Calu3 (cell line): ENCODE results near the gene PARD3. TPM values are rescaled to one million over a fixed set of nuclear protein-coding genes. Genes with fewer than 3 reads are reported as not detected.

Experiments used
- BruUV-seq: library from RNA; stranded (reverse); fragments of 400-500 nt; replicated peaks from 2 replicates; lab custom pipeline; 2021; lab: Mats Ljungman, UMichigan
- CTCF ChIA-PET: fragments of 300-600 bp; sonication (Branson Sonifier 250); formaldehyde crosslinking; loops from one replicate; lab custom pipeline; 2022; ENCODE audit warnings: antibody characterized with exemption; lab: Charles Lee
- DNase-seq: peaks from one replicate; pipeline ENCODE4 v3.0.0; 2022
- H3K27ac Mint-ChIP-seq: one replicate; pipeline ENCODE4 v1.8.0; 2022; ENCODE audit warnings: mixed read lengths; ENCODE audit not compliant: unreplicated experiment
- H3K27me3 Mint-ChIP-seq: one replicate; pipeline ENCODE4 v1.8.0; 2022; ENCODE audit warnings: mixed read lengths; ENCODE audit not compliant: unreplicated experiment
- H3K36me3 Mint-ChIP-seq: one replicate; pipeline ENCODE4 v1.8.0; 2022; ENCODE audit warnings: mild to moderate bottlenecking, moderate library complexity, mixed read lengths; ENCODE audit not compliant: insufficient read depth, unreplicated experiment
- H3K4me1 Mint-ChIP-seq: one replicate; pipeline ENCODE4 v1.8.0; 2022; ENCODE audit warnings: mild to moderate bottlenecking, low read depth, mixed read lengths; ENCODE audit not compliant: unreplicated experiment
- H3K4me3 Mint-ChIP-seq: one replicate; pipeline ENCODE4 v1.8.0; 2022; ENCODE audit warnings: mild to moderate bottlenecking, low read depth, moderate library complexity, mixed read lengths; ENCODE audit not compliant: unreplicated experiment
- H3K9me3 Mint-ChIP-seq: one replicate; pipeline ENCODE4 v1.8.0; 2022; ENCODE audit warnings: low read depth, mixed read lengths; ENCODE audit not compliant: unreplicated experiment
- intact Hi-C: fragments of 100-400 bp; cut with micrococcal nuclease; formaldehyde crosslinking; loops from one replicate; pipeline ENCODE4 v1.10.0; 2022; ENCODE audit not compliant: unreplicated experiment
- total RNA-seq: library from RNA; stranded (reverse); gene quantifications from 2 replicates; pipeline ENCODE4 v1.2.3, GENCODE V29; 2022
- TF ChIP-seq, protein P1 (sequence below): fragments of 200-600 bp; IDR thresholded peaks from one replicate; pipeline ENCODE4 v1.8.0; 2022; ENCODE audit warnings: antibody characterized with exemption; ENCODE audit not compliant: unreplicated experiment

The PARD3 gene
- total RNA-seq, 1 experiment from 2014 or later: 62.4 TPM

DNA sequence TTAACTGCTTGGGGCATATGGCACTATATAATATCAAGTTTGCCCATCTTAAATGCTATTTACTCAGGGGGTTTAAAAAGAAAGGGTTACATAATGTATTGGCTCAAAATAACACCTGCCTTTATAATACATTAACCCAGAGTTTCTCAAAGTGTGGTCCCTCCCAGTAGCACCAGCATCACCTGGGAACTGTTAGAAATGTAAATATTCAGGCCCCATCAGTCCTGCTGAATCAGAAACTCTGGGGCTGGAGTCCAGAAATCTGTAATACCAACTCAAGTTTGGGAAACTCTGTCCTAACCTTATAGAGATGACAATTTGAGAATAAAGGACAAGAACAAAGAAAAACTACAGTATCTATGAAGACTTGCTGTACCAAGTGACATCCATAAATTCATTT is 270.7 kb downstream of the PARD3 start:
- no peak for DNase-seq
- no peak overlapping the region for H3K4me3 Mint-ChIP-seq
- no TSS peak for BruUV-seq
- CTCF ChIA-PET: no interaction called here
- no peak overlapping the region for H3K27ac Mint-ChIP-seq
- no peaks in the 10 kb centered on the region for H3K9me3 Mint-ChIP-seq
- intact Hi-C loops: no loop called here
- no peaks in the 10 kb centered on the region for H3K36me3 Mint-ChIP-seq
- TF ChIP-seq, protein P1, sequence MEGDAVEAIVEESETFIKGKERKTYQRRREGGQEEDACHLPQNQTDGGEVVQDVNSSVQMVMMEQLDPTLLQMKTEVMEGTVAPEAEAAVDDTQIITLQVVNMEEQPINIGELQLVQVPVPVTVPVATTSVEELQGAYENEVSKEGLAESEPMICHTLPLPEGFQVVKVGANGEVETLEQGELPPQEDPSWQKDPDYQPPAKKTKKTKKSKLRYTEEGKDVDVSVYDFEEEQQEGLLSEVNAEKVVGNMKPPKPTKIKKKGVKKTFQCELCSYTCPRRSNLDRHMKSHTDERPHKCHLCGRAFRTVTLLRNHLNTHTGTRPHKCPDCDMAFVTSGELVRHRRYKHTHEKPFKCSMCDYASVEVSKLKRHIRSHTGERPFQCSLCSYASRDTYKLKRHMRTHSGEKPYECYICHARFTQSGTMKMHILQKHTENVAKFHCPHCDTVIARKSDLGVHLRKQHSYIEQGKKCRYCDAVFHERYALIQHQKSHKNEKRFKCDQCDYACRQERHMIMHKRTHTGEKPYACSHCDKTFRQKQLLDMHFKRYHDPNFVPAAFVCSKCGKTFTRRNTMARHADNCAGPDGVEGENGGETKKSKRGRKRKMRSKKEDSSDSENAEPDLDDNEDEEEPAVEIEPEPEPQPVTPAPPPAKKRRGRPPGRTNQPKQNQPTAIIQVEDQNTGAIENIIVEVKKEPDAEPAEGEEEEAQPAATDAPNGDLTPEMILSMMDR: no peak
- no peaks in the 10 kb centered on the region for H3K27me3 Mint-ChIP-seq
- H3K4me1 Mint-ChIP-seq: peaks cover 8% of the 10 kb centered on the region

DNA sequence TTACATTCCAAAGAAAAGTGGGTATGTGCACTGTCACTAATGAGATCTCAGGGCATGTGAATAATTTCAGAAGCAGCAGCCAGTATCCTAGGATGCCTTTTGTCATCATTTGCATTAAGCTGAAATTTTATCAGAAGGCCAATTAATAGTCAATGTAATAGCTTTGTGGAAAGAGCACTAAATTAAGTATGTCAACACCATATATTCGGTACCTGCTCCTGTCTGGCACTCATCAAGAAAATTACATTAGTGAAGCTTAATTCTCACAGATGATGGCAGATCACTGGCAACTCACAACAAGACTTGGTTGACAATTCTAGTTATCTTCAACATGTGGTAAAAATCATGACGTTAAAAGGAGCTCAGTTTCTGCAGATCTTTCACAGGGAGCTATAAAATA is 271.4 kb downstream of the PARD3 start:
- CTCF ChIA-PET: no interaction called here

DNA sequence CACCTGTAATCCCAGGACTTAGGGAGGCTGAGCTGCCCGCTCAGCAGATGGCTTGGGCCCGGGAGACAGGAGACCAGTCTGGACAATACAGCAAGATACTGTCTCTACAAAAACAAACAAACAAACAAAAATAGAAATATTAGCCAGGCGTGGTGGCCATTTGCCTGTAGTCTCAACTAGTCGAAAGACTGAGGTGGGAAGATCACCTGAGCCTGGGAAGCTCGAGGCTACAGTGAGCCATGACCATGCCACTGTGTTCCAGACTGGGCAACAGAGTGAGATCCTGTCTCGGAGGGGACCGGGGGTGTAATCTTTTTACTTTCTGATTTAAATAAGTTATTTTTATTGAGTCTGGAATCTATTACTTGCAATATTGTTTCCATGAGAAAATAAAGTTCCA is 274.6 kb downstream of the PARD3 start:
- no peaks in the 10 kb centered on the region for H3K27me3 Mint-ChIP-seq
- BruUV-seq: no TSS peak
- intact Hi-C loops: no loop called here
- CTCF ChIA-PET: interaction anchor here (0.7 kb wide), 1 partner anchor 183 kb away, joined by 3 read pairs; no protein-coding TSS in a partner anchor
- H3K4me3 Mint-ChIP-seq: no peak overlapping the region
- no peaks in the 10 kb centered on the region for H3K36me3 Mint-ChIP-seq
- H3K9me3 Mint-ChIP-seq: no peaks in the 10 kb centered on the region
- H3K4me1 Mint-ChIP-seq: no peaks in the 10 kb centered on the region
- DNase-seq: no peak
- H3K27ac Mint-ChIP-seq: no peak overlapping the region
- TF ChIP-seq, protein P1: no peak

More for the DNA sequence above, 271.4 kb downstream of the PARD3 start:
- H3K9me3 Mint-ChIP-seq: no peaks in the 10 kb centered on the region
- no TSS peak for BruUV-seq
- intact Hi-C loops: no loop called here
- no peaks in the 10 kb centered on the region for H3K36me3 Mint-ChIP-seq
- peaks cover 8% of the 10 kb centered on the region for H3K4me1 Mint-ChIP-seq
- H3K27ac Mint-ChIP-seq: no peak overlapping the region
- no peak overlapping the region for H3K4me3 Mint-ChIP-seq
- TF ChIP-seq, protein P1: no peak
- no peaks in the 10 kb centered on the region for H3K27me3 Mint-ChIP-seq
- DNase-seq: no peak

DNA sequence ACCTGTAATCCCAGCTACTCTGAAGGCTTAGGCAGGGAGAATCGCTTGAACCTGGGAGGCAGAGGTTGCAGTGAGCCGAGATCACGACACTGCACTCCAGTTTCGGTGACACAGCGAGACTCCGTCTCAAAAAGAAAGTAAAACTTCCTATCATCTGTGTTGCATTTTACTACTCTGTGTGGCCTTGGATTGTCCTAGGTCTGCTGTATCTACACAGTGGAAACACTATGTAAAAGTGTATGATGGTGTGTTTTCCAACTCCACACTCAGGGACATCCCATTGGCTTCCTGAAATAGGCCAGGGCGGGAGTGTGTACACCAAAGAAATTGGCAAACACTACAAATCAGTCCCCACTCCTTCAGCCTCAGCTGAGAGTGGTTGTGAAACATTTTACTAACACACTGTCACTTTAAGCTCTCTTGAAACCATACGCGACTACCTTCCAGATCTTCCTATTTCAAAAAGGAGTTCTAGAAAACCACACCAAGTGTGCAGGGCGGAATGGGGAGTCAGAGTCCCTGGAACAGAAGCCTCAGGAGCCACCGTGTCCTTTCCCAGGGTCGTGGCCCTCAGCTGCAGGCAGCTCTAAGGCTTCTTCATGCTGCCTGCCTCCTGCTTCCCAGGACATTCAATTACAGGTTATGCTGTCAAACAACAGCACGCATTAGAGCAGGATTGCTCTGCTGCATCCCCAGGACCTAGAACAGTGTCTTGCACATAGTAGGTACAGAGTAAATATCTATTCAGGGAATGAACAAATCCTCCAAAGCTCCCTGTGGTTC is 275.4 kb downstream of the PARD3 start:
- CTCF ChIA-PET: interaction anchor here (0.7 kb wide), 1 partner anchor 184 kb away, joined by 3 read pairs; no protein-coding TSS in a partner anchor
- Mint-ChIP-seq H3K4me1 (no peaks in the 10 kb centered on the region), H3K36me3 (no peaks in the 10 kb centered on the region), H3K9me3 (no peaks in the 10 kb centered on the region), H3K27ac (no peak overlapping the region), H3K4me3 (no peak overlapping the region), H3K27me3 (no peaks in the 10 kb centered on the region)
- no TSS peak for BruUV-seq
- TF ChIP-seq, protein P1: no peak
- intact Hi-C loops: no loop called here
- DNase-seq: no peak
